Medulla oblongata (tissue), 1 donor: ENCODE data around the gene UBLCP1.
"Not testable (repeated sequence)": the region's sequence is repeated elsewhere in the genome, so short reads cannot be mapped to it uniquely, and the experiment has no call there.

Experiments
- DNase-seq: peaks from one replicate; pipeline ENCODE4 v3.0.0-alpha.2; 2015; ENCODE audit errors: extremely low spot score

Gene UBLCP1

GRCh38 chr5:159262859-159263568 is at the start of gene UBLCP1:
Gene UBLCP1 (plus strand): TSS chr5:159263290. CDS start chr5:159268916, 5,626 bp downstream.
- DNase-seq: peak; percentile 86

- DNase-seq: no peak
These were observed 48.4 kb upstream of the UBLCP1 start for GRCh38 chr5:159214486-159215271.

DNA sequence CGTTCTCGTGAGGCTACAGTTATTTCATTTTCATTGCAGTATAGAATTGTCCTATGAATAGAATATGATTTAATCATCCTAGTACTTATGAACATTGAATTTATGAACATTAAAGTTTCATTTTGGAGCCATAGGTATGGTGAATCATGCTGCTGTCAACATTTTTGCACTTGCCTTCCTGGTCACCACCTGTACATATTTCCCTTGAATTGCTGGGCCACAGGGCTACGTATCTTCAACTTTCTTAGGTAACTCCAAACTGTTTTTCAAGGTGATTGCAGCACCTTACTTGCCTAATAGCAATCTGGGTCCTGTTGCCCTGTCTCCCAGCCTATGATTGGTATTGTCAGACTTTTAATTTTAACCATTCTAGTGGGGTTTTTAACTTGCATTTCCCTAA is 47.2 kb upstream of the UBLCP1 start:
- no peak for DNase-seq

- no peak for DNase-seq
These were observed 46.6 kb upstream of the UBLCP1 start for GRCh38 chr5:159216454-159216853.

DNA sequence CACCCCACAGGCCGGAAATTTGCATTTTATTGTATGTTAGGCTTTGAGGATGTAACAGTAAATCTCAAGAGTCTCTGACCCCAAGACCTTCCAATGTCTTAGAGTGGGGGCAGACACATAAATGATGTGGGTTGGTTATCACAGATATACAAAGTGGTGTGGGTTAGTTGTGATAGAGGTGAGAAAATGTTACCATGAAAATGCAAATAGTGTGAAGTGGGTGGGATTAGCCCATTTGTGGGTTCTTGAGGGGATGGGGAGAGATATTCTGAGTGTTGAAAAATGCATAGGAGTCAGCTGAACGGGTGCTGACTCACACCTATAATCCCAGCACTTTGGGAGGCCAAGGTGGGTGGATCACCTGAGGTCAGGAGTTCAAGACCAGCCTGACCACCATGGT is 45.9 kb upstream of the UBLCP1 start:
- no peak for DNase-seq

- DNase-seq: no peak
These were observed 44.5 kb upstream of the UBLCP1 start for GRCh38 chr5:159218595-159219023.

DNA sequence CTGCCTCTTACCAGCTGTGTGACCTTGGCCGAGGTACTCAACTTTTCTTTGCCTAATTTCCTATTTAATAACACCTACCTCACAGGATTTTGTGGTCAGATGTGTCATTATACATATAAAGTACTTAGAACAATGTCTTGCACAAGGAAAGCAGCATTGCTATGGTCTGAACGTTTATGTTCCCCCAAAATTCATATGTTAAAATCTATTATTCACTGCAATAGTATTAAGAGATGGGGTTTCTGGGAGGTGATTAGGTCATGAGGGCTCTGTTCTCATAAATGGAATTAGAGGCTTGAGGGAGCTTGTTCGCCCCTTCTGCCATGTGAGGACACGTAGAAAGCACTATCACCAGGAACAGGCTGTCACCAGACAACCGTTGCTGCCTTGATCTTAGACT is 42.9 kb upstream of the UBLCP1 start:
- DNase-seq: no peak

DNA sequence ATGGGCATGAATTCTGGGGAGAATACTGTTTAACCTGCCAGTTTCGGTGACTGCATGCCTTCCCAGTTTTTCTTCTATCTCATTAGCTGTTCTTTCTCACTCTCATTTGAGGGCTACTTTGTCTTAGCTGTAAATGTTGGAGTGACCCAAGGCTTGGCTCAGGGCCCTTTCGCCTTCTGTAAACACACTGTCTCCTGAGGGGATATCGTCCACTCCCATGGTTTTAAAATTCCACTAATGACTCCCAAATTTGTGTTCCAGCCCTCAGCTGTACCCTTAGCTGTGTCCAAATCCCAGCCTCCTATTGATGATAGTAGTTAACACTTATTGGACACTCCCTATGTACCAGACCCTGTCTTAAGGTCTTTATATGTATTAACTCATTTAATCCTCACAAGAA is 39.6 kb upstream of the UBLCP1 start:
- no peak for DNase-seq

DNA sequence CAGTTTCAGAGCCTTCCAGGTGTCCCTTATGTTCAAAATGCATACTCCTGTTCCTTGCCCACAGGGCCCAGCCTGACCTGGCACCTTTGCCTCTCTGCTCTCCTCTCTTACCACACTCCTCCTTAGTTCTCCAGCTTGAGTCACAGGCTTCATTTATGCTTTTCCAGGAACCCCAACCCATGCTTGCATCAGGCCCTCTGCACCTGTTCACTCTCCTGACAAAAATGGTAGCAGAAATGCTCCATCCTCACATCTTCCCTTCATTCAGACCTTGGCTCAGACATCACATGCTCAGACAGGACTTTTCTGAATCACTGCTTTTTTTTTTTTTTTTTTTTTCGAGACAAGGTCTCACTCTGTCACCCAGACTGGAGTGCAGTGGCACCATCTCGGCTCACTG is 38.6 kb upstream of the UBLCP1 start:
- DNase-seq: no peak

- DNase-seq: no peak
These were observed 36.6 kb upstream of the UBLCP1 start for GRCh38 chr5:159226451-159226850.

DNA sequence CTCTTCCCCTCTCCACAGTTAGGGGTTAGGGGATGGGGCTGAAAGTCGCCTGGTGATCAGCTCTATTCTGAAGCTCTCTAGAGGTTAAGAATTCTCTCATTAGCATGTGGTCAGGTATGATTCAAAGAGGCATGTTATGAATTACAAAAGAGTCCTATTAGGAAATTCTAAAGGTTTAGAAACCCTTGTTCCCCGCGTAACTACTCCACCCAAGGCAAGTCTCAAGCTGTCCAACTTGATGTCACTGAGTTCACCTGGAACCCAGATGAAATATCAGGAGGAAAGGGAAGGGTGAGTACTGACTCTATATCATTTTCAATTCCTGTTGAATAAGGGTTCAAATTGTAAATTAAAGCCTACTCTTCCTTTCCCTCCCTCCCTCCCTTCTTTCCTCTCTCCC is 35.6 kb upstream of the UBLCP1 start:
- DNase-seq: no peak

- not testable (repeated sequence) for DNase-seq
These were observed 35.0 kb upstream of the UBLCP1 start for GRCh38 chr5:159228097-159228496.

GRCh38 chr5:159230657-159231056 is 32.4 kb upstream of the UBLCP1 start:
- no peak for DNase-seq

- no peak for DNase-seq
These were observed 31.9 kb upstream of the UBLCP1 start for GRCh38 chr5:159231167-159231566.

DNA sequence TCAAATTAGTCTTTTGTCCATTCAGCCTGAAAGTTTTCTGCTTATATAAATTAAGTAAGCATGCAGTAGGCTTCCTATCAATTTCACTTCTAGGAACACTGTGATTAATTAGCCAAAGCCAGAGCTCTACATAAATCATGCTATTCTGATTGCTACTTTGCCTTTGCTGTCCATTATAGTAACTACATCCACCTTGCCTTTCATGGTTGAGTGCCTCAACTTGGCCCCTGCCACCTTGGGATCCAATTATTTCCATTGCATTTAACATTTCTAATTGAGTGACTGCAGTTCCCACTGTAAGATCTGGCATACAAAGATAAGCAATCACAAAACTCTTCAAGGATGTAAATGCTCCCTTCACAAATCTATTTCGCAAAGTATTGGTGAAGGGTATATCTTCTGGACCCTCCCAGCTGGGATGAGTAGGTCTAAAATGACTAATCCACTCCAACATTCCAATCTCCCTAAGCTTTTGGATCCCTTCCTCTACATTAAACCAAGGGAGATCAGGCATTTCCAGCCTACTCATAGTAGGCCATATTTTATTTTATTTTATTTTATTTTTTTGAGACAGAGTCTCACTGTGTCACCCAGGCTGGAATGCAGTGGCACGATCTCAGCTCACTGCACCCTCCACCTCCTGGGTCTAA is 27.1 kb upstream of the UBLCP1 start:
- DNase-seq: not testable (repeated sequence)

DNA sequence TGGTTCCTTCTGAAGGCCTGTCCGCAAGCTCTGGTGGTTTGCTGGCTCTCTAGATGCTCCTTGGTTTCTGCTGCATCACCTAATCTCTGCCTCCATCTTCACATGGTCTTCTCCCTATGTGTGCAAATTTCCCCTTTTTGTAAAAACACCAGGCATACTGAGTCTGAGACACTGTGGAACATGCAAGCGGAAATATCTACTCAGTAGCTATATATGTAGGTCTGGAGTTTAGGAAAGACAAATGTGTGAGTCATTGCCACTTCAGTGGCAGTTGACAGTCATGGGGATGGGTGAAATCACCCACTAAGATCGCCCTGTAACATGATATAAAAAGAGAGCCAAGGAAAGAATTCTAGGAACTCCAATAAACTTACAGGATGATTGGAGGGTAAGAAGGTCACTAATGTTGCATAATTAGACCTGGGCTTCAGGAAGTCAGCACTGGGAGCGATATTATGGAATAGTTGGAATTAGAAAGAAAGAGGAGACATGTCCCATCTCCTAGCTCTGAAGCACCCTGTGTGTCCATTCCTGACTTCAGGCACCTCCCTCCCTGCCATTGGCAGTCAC is 22.7 kb upstream of the UBLCP1 start:
- DNase-seq: no peak

- DNase-seq: no peak
These were observed 21.0 kb upstream of the UBLCP1 start for GRCh38 chr5:159241946-159242552.

DNA sequence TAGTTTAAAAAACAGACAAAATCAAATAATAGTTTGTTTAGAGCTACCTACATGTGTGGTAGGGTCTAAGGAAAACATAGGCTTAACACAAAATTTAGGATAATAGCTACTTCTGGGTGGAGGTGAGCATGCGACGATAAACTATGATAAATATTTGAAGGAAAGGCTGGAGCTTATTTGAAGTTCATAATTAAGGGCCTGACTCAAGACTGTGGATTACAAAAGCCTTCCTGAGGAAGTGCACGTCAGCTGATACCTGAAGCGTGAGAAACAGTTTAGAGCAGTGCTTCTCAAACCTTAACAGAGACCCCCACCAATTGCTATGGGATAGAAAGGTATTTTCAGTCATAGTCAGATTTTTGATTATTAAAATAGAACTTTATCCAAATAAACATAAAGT is 20.4 kb upstream of the UBLCP1 start:
- DNase-seq: no peak

DNA sequence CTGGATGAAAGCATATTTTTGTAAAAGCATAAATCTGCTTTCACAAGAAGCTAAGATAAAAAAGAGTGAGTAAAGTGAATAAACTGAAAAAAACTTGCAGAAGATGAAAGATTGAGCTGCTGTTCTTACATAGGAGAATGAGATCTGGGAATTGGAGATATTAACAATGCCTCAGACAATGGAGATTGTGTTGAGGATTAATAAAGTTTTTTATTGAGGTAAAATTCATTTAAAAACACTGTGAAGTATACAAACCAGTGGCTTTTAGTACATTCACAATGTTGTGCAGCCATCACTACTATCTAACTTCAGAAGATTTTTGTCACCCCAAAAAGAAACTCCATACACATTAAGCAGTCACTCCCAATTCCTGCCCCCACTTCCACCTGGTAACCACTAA is 19.7 kb upstream of the UBLCP1 start:
- no peak for DNase-seq

DNA sequence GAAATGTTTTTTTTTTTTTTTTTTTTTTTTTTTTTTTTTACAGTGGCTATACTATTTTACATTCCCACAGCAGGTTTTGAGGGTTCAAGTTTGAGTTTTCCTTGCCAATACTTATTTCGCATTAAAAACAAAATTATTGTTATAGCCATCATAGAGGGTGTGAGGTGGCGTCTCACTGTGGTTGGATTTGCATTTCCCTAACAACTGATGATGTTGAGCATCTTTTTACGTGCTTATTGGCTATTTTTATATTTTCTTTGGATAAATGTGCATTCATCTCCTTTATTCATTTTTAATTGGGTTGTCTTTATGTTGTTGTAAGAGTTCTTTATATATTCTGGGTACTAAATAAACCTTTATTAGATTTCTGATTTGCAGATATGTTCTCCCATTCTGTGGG is 18.9 kb upstream of the UBLCP1 start:
- no peak for DNase-seq

DNA sequence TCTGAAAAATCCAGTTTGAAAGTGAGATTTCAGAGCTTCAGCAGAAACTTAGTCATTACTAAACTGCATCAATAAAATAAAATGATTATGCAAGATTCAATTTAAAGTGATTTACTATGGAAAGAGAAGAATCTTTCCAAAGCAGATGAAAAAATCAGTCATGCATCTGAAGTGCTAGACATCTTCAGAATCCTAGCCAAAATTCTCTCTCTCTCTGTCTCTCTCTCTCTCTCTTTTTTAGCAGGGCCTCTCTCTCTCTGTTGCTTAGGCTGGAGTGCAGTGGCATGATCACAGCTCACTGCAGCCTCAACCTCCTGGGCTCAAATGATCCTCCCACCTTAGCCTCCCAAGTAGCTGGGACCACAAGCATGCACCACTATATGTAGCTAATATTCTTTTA is 18.2 kb upstream of the UBLCP1 start:
- DNase-seq: no peak

- DNase-seq: no peak
These were observed 13.9 kb upstream of the UBLCP1 start for GRCh38 chr5:159249158-159249557.
